Measurements from ENCODE around the gene ENOX1.

The ENOX1 gene

DNA sequence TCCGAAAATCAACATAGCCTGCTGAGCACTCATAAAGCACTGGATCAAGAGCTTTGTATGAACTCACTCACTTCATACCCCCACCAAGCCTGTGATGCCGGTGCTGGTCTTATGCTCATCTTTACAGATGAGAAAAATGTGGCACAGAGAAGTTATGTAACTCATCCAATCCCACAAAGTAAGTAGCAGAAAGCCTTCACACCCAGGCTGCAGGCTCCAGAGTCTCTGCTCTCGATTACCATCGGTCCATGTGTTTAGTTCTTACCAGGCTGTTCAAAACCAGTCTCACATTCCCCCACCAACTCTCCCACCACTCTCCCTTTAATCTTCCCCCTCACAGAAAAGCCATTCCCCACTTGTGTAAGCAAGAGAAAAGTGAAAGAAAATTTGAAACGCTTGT lies 487.4 kb downstream of the ENOX1 start:
- TF ChIP-seq, protein P1, sequence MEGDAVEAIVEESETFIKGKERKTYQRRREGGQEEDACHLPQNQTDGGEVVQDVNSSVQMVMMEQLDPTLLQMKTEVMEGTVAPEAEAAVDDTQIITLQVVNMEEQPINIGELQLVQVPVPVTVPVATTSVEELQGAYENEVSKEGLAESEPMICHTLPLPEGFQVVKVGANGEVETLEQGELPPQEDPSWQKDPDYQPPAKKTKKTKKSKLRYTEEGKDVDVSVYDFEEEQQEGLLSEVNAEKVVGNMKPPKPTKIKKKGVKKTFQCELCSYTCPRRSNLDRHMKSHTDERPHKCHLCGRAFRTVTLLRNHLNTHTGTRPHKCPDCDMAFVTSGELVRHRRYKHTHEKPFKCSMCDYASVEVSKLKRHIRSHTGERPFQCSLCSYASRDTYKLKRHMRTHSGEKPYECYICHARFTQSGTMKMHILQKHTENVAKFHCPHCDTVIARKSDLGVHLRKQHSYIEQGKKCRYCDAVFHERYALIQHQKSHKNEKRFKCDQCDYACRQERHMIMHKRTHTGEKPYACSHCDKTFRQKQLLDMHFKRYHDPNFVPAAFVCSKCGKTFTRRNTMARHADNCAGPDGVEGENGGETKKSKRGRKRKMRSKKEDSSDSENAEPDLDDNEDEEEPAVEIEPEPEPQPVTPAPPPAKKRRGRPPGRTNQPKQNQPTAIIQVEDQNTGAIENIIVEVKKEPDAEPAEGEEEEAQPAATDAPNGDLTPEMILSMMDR (conservative IDR thresholded peaks at IDR 0.05; ENCODE audit: control insufficient read depth, insufficient read depth, low read depth, low read length) = no peak
- DNase-seq (ENCODE audit: low read depth) = no peak
- H3K4me3 ChIP-seq (ENCODE audit: control insufficient read depth, low read depth, low read length) = no peak overlapping the region

DNA sequence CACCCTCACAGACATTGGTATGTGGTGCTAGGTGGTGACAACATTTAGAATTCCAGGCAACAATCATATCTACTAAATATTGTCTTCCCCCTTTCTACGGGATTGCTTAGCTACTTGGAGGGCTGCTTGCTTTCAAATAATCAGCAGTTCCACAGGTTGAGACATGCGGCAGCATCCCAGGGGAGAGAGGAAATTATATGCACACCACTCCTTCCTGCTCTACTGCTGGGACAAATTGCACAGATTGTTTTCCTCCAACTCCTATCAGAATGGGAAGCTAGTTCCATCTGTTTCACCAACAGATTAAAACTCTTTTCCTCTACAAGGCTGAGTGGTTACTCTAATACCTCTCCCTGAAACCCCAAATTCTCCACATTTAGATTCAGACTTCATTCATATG lies 488.0 kb downstream of the ENOX1 start:
- no peak for DNase-seq (ENCODE audit: low read depth)
- TF ChIP-seq, protein P1 (conservative IDR thresholded peaks at IDR 0.05; ENCODE audit: control insufficient read depth, insufficient read depth, low read depth, low read length) = no peak

DNA sequence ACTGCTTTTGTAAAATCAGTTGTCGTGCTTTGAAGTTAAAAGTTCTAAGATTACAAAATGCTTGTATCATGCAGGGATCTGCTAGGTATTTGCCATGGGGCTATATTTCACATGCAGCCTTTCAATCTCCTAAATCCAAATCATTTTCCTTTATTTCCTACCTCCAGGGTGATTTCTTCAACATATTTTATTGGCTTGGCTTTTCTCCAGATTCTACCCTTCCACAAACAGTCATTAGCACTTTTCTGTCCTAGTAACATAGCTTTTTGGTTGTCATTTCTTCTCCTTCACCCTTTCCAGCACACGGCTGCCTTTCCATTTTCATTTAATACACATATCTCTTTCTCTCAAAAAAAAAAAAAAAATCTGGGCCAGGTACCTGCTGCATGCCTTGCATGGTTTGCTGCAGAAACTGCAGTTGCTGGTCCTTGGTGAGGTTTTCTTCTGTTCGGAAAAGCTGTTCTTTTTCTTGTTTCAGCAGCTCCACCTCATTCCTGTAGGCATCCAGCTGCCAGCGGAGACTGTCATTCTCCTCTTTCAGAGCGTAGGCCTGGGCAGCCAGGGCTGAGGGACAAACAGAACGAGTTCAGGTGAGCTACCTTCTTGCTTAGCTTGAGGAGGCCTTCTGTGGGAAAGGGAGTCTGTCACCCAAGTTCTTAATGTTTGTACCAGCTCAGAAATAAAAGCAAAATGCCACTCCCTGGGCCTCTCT lies 488.6 kb downstream of the ENOX1 start:
- no peak for DNase-seq (ENCODE audit: low read depth)
- TF ChIP-seq, protein P1 (conservative IDR thresholded peaks at IDR 0.05; ENCODE audit: control insufficient read depth, insufficient read depth, low read depth, low read length) = no peak
- H3K4me3 ChIP-seq (ENCODE audit: control insufficient read depth, low read depth, low read length) = no peak overlapping the region

More for the DNA sequence above, 488.0 kb downstream of the ENOX1 start:
- H3K4me3 ChIP-seq (ENCODE audit: control insufficient read depth, low read depth, low read length) = no peak overlapping the region

DNA sequence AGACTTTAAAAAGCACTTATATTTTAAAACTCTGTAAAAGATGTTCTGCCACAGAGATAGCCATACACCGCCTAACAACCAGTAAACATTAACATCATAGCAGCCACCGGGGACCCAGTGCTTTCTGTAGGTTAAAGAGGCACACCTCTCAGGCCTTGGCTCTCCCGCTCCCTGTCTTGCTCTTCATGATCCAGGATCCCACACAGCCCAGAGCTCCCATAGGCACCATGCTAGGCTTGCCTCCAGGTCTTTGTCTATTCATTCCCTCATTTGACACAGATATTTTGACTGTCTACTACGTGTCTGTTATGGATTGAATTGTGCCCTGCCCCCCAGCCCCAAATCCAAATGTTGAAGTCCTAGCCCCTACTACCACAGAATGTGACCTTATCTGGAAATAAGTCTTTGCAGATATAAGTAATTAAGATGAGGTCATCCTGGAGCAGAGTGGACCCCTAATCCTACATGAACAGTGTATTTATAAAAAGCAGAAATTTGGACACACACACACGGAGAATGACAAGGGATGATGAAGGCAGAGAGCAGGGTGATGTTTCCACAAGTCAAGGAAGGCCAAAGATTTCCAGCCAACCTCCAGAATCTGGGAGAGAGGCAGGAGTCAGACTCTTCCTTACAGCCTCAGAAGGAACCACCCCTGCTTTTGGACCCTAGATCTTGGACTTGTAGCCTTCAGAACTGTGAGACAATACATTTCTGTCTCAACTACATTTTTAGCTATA lies 490.8 kb downstream of the ENOX1 start:
- no peak for DNase-seq (ENCODE audit: low read depth)
- TF ChIP-seq, protein P1 (conservative IDR thresholded peaks at IDR 0.05; ENCODE audit: control insufficient read depth, insufficient read depth, low read depth, low read length) = no peak
- H3K4me3 ChIP-seq (ENCODE audit: control insufficient read depth, low read depth, low read length) = no peak overlapping the region

DNA sequence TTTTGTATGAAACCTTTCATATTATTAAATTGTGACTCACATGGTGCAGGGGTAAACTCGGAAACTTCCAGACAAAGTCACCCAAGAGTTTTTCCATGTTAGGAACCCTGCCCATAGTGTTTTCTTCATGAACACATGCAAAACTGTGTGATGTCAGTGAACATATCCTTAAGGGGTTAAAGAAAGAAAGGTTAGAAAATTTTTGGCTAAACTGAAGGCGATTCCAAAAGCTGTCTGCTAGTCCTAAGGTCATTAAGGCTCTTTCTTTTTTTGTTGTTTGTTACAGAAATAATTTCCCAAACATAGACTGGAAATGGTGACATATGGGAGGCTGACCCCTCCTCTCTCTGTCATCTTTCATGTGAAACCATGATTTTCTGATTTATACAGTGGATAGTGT lies 491.5 kb downstream of the ENOX1 start:
- DNase-seq (ENCODE audit: low read depth) = no peak
- TF ChIP-seq, protein P1 (conservative IDR thresholded peaks at IDR 0.05; ENCODE audit: control insufficient read depth, insufficient read depth, low read depth, low read length) = no peak
- H3K4me3 ChIP-seq (ENCODE audit: control insufficient read depth, low read depth, low read length) = no peak overlapping the region

DNA sequence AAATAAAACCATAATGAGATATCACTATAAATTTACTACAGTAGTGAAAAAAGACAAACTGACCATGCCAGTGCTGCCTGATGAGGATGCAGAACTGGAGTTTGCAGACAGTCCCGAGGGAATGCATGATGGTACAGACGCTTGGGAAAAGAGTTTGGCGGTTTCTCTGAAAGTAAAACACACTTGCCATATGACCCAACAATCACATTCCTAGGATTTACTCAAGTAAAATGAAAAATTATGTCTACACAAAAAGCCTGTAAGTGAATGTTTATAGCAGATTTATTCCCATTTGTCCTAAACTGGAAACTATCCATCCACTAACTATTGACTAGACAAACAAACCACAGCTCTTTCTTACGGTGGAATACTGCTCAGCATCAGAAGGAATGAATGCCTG lies 492.4 kb downstream of the ENOX1 start:
- no peak overlapping the region for H3K4me3 ChIP-seq (ENCODE audit: control insufficient read depth, low read depth, low read length)
- no peak for DNase-seq (ENCODE audit: low read depth)
- TF ChIP-seq, protein P1 (conservative IDR thresholded peaks at IDR 0.05; ENCODE audit: control insufficient read depth, insufficient read depth, low read depth, low read length) = no peak

All from fibroblast of mammary gland (primary cell).